SIG-M5 (cell line): ENCODE results near the gene EFNA4.

Source experiments
- DNase-seq: peaks from one replicate; lab custom pipeline; 2025; lab: John Stamatoyannopoulos, UW

EFNA4 gene

GRCh38 chr1:155052439-155053395 lies 10.8 kb upstream of the EFNA4 start:
- DNase-seq: no peak

- DNase-seq: no peak
Observed at GRCh38 chr1:155053531-155054105, 9.9 kb upstream of the EFNA4 start.

- no peak for DNase-seq
Observed at GRCh38 chr1:155057104-155057503, 6.4 kb upstream of the EFNA4 start.

GRCh38 chr1:155057788-155058211 lies 5.7 kb upstream of the EFNA4 start:
- no peak for DNase-seq

- DNase-seq: no peak
Observed at GRCh38 chr1:155060736-155061135, 2.8 kb upstream of the EFNA4 start.

- DNase-seq: no peak
Observed at GRCh38 chr1:155061381-155062150, 2.0 kb upstream of the EFNA4 start.

- no peak for DNase-seq
Observed at GRCh38 chr1:155062151-155062686, 1.3 kb upstream of the EFNA4 start.

DNA sequence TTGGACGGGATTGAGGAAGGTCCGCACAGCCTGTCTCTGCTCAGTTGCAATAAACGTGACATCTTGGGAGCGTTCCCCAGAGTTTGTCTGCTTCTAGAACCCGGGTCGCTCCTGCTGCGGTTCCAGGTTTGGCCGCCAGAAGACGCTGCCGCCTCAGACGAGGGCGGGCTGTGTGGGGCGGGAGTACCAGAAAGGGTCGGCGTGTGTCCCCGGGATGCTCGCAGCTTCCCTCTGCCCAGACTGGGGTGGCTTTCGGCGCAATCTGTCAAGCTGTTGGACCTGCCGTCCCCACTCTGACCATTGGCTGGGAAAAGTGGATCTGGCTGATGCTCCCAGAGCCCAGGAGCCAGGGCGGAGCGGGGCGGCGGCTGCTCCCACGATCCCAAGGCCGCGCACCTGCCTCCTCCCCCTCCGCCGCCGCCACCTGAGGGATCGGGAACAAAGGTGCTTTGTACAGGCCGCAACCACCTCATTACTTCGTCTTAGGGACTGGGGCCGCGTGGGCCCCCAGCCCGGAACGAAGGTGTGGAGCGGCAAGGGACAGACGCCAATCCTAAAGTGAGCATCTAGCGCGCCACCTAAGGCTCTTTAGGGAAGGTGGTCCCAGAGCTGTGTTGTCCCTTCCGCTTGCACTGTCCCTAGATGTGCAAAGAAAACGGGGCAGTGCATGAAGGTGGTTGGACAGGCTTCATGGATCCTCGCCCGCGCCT lies 683 bp upstream of the EFNA4 start:
- DNase-seq: no peak

- no peak for DNase-seq
Observed at GRCh38 chr1:155064111-155064831, 731 bp downstream of the EFNA4 start.

- DNase-seq: no peak
Observed at GRCh38 chr1:155064832-155065429, 1.4 kb downstream of the EFNA4 start.

- no peak for DNase-seq
Observed at GRCh38 chr1:155066777-155067176, 3.2 kb downstream of the EFNA4 start.

GRCh38 chr1:155068599-155068998 lies 5.1 kb downstream of the EFNA4 start:
- DNase-seq: no peak

DNA sequence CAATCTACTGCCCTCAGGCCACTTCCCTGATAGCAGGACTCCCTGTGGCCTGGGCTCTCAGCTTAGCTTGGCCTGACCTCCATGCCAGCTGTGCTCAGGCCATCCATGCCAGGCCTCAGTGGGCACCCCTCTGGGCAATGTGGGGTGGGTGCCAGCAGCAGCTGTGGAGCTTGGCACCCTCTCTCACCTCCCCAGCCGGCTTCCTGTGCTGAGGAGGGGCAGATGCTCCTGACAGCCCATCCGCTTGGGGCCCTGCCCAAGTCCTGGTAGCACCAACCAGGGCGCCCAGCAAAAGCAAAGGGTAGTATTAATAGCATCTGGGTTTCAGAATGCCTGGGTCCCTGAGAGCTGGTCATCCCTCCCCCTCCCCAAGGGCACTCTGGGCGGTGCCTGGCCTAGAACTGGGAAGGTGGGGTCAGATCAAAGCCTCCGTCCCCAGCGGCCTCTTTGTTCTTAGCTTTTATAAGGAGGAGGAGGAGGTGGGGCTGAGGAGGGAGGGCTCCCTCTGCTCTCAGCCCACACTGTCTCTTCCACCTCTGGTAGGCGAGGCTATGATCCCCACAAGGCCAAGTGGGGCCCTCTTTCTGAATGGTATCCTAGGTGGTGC lies 6.1 kb downstream of the EFNA4 start:
- DNase-seq: no peak

DNA sequence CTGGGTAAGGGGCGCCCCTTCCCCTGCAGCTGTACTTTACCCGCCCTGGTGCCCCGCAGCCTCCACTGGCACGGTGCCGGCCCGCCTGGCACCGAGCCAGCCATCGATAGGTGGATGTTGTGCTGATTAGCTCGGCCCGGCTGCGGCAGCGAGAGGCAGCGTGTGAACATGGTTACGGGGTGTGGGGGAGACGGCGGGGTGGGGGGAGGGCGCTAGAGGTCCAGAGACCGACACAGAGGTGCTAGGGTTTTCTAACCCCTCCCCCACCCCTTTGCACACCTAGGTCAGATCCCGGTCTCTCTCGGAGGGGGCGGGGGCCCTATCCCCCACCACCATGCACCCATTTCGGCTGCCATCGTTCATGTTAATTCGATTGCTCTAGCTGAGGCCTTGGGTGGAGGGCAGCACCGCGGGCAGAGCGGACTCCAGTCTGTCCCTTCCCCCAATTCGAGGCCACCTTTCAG lies 6.7 kb downstream of the EFNA4 start:
- no peak for DNase-seq

DNA sequence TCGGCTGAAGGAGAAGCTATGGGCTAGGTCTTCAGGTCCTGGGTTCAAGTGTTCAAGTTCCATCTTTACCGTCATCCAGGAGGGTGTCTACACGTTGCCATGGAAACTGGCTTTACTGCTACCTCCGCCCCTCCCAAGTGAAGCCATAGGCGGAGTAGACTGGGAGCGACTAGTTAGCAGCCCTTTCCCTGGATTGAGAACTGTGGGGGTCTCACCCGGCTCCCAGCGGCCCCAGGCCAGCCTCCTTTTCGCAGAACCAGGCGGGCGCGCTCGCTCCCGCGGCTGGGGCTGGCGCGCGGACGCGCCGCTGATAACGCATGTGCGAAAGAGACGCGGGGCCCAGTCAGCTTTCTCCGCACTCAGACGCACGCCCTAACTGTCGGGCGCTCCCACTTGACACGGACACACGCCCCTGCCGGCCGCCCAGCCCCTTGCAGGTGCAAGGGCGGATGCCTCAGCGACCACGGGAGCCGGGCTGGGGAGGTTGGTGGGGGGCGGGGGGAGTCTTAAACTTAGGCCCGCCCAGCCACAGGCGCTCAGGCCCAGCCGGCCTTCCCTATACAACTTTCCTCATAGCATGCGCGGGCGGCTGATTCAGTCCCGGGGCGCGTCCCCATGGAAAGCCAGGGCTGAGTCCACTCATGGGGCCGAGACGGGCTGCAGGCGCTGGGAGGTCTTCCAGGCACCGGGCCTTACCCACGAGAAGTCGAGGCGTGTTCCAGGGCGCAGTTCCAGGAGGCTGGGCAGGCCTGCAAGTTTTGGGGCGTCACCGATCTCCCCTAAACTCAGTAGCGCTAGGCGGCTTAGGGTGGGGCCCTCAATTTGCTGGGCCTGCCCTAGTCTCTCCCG lies 7.4 kb downstream of the EFNA4 start:
- DNase-seq: no peak

DNA sequence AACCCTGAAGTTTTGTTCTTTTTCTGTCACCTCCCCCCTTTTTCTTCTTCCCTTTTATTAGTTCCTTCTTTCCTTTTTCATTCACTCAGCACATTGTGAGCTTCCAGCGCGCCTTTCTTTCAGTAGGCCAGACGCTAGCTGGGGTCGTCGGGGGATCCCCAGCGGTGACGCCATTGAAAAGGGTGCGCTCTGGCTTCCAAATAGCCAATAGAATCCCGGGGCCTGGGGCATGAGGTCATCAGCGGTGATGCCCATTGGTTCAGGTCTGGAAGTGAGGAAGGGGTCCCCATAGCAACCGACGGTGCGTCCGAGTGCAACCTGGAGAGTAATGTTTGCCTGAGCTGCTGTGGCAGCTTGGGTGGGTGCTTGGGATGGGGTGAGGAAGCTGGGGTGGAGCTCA lies 8.2 kb downstream of the EFNA4 start:
- DNase-seq: no peak

DNA sequence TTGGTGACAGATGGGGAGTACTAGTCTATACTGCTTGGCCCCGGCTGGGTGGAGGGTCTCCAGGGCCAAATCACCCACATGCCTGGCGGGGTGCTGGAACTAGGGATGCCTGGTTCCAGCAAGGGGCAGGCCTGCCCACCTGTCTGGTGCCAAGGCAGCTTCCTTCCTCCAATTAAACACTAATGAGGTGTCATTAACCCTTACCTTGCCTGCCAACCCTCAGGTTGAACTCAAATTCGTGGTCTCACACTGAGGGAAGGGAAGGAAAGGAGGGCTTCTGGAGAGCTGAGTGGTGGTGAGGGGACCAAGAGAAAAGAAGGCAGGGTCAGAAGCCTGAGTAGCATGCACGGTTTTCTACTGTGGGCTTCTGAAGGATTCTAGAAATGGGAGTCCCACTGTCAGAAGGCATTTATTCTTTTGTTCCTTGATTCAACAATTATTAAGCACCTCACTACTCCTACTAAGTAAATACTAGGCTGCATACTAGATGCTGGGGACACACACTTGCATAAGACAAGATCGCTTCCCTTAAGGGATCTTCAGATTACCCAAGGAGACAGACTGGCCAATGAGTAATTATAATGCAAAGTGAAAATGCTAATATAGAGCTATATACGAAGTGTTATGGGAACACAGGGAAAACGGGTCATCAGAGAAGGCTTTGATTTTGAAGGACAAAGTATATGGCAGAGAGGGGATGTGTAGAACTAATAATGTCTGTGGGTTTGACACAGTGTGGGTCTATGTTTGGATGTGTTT lies 9.2 kb downstream of the EFNA4 start:
- no peak for DNase-seq
